Measurements from ENCODE around the gene XRN1.

GRCh38 chr3:142460689-142461088 is 12.9 kb upstream of the XRN1 start:
- TF ChIP-seq POLR2A (IDR thresholded peaks at IDR 0.05; ENCODE audit: extremely low read depth, insufficient read length) (no peak), MAX (IDR thresholded peaks at IDR 0.05; ENCODE audit: low read depth, low read length) (no peak), MYC (IDR thresholded peaks at IDR 0.05; ENCODE audit: low read depth, low read length) (no peak)
- TF ChIP-seq, protein P1, sequence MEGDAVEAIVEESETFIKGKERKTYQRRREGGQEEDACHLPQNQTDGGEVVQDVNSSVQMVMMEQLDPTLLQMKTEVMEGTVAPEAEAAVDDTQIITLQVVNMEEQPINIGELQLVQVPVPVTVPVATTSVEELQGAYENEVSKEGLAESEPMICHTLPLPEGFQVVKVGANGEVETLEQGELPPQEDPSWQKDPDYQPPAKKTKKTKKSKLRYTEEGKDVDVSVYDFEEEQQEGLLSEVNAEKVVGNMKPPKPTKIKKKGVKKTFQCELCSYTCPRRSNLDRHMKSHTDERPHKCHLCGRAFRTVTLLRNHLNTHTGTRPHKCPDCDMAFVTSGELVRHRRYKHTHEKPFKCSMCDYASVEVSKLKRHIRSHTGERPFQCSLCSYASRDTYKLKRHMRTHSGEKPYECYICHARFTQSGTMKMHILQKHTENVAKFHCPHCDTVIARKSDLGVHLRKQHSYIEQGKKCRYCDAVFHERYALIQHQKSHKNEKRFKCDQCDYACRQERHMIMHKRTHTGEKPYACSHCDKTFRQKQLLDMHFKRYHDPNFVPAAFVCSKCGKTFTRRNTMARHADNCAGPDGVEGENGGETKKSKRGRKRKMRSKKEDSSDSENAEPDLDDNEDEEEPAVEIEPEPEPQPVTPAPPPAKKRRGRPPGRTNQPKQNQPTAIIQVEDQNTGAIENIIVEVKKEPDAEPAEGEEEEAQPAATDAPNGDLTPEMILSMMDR (IDR thresholded peaks at IDR 0.05; ENCODE audit: low read depth, low read length): no peak
